ENCODE measurements around the gene AOPEP. TPM values are rescaled to one million over a fixed set of nuclear protein-coding genes. Genes with fewer than 3 reads are reported as not detected.

Gene AOPEP
- total and polyA plus RNA-seq, 9 of the 15 experiments (the other 6 are each of a cell fraction or from before 2014, with no cell fraction given): 4.5 to 19.3 (median 13.5) TPM

DNA sequence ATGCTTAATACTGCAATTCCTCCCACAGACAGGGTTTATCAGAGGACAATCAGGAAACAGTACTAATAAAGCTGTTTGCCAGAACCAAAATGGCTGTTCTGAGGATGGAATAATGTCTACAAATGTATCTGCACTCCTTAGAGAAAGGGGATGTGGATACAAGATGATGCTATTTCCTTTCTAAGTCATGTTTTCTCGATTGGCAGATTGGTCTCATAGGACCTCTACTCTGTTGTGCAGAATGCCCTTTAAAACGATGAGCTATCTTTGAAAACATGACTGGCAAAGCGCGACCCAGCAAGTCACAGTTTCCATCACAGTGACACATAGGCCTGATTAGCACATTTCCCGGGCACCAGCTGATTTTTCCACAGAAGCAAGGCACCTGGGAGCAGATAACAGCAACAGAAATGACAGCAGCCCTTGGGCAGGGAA, 54.0 kb downstream of the AOPEP start:
- BruUV-seq (replicated peaks): no TSS peak
- Histone ChIP-seq H3K9me1 (ENCODE audit: control insufficient read depth, insufficient read depth, low read length) (no peaks in the 10 kb centered on the region), H3K79me2 (ENCODE audit: control insufficient read depth, insufficient read depth, low read length) (no peaks in the 10 kb centered on the region), H3K4me3 (no peak overlapping the region), H3K4me2 (ENCODE audit: insufficient read depth, low read length) (no peak overlapping the region), H3K27me3 (ENCODE audit: control insufficient read depth in 2 of 2, insufficient read depth in 2 of 2, low read length in 2 of 2) (no peaks in the 10 kb centered on the region), H3K9me3 (replicated peaks; ENCODE audit: control insufficient read depth, insufficient read depth, low read depth, low read length) (no peaks in the 10 kb centered on the region), H3K36me3 (ENCODE audit: control insufficient read depth, insufficient read depth, low read length) (no peaks in the 10 kb centered on the region), H2AFZ (ENCODE audit: low read depth, low read length) (no peak overlapping the region), H3K9ac (ENCODE audit: insufficient read depth in 1 of 2, low read depth in 2 of 2, low read length in 2 of 2) (no peak overlapping the region), H3K27ac (ENCODE audit: extremely low read depth, low read depth, low read length) (no peak overlapping the region), H3K4me1 (replicated peaks in 1 of 2; ENCODE audit: control insufficient read depth in 2 of 2, insufficient read depth in 2 of 2, low read length in 2 of 2) (peaks cover 0 to 5% of the 10 kb centered on the region in 2 experiments; a peak in 1 of 5 replicates), H4K20me1 (replicated peaks; ENCODE audit: control insufficient read depth, insufficient read depth, low read length) (no peaks in the 10 kb centered on the region)
- WGBS (ENCODE audit: insufficient coverage, low coverage, missing lambda C conversion rate): 6% methylated on average over 5 of the region's 5 CpGs
- ATAC-seq: no peak
- intact Hi-C loops (cut with micrococcal nuclease): loop anchor here (5.0 to 10.0 kb wide), 3 partner anchors 113 to 484 kb away; no protein-coding TSS in a partner anchor
- POLR2A ChIA-PET: no interaction called here
- FAIRE-seq: no peak
- peak in 1 of 4 experiments; percentile 52 for DNase-seq (ENCODE audit: extremely low read depth in 1 of 4, low spot score in 3 of 4)
- CTCF ChIA-PET (ENCODE audit: low intra/inter-chr PET ratio): interaction anchor here (1.2 kb wide), 1 partner anchor 336 kb away, joined by 4 read pairs; no protein-coding TSS in a partner anchor
- in situ Hi-C loops (cut with MboI): loop anchor here (10.0 kb wide), 2 partner anchors 304 to 344 kb away; no protein-coding TSS in a partner anchor
- TF ChIP-seq EZH2 (IDR thresholded peaks at IDR 0.05; ENCODE audit: borderline replicate concordance, low read depth, low read length): no peak
- no peak for TF ChIP-seq KDM2B (CRISPR knock-in tag; IDR thresholded peaks at IDR 0.05)
- TF ChIP-seq PCBP1 (IDR thresholded peaks at IDR 0.05; ENCODE audit: low read depth, low read length, poor library complexity, severe bottlenecking): no peak
- TF ChIP-seq PHTF2 (CRISPR knock-in tag; IDR thresholded peaks at IDR 0.05): no peak
- no peak for TF ChIP-seq PHF20 (IDR thresholded peaks at IDR 0.05; ENCODE audit: partially characterized antibody)
- no peak for TF ChIP-seq CHD2 (IDR thresholded peaks at IDR 0.05; ENCODE audit: low read depth, low read length)
- TF ChIP-seq, protein P1, sequence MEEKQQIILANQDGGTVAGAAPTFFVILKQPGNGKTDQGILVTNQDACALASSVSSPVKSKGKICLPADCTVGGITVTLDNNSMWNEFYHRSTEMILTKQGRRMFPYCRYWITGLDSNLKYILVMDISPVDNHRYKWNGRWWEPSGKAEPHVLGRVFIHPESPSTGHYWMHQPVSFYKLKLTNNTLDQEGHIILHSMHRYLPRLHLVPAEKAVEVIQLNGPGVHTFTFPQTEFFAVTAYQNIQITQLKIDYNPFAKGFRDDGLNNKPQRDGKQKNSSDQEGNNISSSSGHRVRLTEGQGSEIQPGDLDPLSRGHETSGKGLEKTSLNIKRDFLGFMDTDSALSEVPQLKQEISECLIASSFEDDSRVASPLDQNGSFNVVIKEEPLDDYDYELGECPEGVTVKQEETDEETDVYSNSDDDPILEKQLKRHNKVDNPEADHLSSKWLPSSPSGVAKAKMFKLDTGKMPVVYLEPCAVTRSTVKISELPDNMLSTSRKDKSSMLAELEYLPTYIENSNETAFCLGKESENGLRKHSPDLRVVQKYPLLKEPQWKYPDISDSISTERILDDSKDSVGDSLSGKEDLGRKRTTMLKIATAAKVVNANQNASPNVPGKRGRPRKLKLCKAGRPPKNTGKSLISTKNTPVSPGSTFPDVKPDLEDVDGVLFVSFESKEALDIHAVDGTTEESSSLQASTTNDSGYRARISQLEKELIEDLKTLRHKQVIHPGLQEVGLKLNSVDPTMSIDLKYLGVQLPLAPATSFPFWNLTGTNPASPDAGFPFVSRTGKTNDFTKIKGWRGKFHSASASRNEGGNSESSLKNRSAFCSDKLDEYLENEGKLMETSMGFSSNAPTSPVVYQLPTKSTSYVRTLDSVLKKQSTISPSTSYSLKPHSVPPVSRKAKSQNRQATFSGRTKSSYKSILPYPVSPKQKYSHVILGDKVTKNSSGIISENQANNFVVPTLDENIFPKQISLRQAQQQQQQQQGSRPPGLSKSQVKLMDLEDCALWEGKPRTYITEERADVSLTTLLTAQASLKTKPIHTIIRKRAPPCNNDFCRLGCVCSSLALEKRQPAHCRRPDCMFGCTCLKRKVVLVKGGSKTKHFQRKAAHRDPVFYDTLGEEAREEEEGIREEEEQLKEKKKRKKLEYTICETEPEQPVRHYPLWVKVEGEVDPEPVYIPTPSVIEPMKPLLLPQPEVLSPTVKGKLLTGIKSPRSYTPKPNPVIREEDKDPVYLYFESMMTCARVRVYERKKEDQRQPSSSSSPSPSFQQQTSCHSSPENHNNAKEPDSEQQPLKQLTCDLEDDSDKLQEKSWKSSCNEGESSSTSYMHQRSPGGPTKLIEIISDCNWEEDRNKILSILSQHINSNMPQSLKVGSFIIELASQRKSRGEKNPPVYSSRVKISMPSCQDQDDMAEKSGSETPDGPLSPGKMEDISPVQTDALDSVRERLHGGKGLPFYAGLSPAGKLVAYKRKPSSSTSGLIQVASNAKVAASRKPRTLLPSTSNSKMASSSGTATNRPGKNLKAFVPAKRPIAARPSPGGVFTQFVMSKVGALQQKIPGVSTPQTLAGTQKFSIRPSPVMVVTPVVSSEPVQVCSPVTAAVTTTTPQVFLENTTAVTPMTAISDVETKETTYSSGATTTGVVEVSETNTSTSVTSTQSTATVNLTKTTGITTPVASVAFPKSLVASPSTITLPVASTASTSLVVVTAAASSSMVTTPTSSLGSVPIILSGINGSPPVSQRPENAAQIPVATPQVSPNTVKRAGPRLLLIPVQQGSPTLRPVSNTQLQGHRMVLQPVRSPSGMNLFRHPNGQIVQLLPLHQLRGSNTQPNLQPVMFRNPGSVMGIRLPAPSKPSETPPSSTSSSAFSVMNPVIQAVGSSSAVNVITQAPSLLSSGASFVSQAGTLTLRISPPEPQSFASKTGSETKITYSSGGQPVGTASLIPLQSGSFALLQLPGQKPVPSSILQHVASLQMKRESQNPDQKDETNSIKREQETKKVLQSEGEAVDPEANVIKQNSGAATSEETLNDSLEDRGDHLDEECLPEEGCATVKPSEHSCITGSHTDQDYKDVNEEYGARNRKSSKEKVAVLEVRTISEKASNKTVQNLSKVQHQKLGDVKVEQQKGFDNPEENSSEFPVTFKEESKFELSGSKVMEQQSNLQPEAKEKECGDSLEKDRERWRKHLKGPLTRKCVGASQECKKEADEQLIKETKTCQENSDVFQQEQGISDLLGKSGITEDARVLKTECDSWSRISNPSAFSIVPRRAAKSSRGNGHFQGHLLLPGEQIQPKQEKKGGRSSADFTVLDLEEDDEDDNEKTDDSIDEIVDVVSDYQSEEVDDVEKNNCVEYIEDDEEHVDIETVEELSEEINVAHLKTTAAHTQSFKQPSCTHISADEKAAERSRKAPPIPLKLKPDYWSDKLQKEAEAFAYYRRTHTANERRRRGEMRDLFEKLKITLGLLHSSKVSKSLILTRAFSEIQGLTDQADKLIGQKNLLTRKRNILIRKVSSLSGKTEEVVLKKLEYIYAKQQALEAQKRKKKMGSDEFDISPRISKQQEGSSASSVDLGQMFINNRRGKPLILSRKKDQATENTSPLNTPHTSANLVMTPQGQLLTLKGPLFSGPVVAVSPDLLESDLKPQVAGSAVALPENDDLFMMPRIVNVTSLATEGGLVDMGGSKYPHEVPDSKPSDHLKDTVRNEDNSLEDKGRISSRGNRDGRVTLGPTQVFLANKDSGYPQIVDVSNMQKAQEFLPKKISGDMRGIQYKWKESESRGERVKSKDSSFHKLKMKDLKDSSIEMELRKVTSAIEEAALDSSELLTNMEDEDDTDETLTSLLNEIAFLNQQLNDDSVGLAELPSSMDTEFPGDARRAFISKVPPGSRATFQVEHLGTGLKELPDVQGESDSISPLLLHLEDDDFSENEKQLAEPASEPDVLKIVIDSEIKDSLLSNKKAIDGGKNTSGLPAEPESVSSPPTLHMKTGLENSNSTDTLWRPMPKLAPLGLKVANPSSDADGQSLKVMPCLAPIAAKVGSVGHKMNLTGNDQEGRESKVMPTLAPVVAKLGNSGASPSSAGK (IDR thresholded peaks at IDR 0.05): no peak
- TF ChIP-seq NFIX (CRISPR knock-in tag; IDR thresholded peaks at IDR 0.05; ENCODE audit: low read depth): no peak
- no peak for TF ChIP-seq FOXM1 (IDR thresholded peaks at IDR 0.05; ENCODE audit: low read depth)
- no peak for TF ChIP-seq FOXM1 (CRISPR knock-in tag; IDR thresholded peaks at IDR 0.05; ENCODE audit: low read depth)
- no peak for TF ChIP-seq ZNF316 (IDR thresholded peaks at IDR 0.05)
- TF ChIP-seq ARID1B (IDR thresholded peaks at IDR 0.05): peak; percentile 74
- no peak for TF ChIP-seq ZNF174 (CRISPR knock-in tag; IDR thresholded peaks at IDR 0.05)

Data from K562 (cell line).